ENCODE results near the gene OR2T35. TPM values are rescaled to one million over a fixed set of nuclear protein-coding genes. Genes with fewer than 3 reads are reported as not detected.

The OR2T35 gene
- total RNA-seq, 1 experiment from 2014 or later, result not detected

DNA sequence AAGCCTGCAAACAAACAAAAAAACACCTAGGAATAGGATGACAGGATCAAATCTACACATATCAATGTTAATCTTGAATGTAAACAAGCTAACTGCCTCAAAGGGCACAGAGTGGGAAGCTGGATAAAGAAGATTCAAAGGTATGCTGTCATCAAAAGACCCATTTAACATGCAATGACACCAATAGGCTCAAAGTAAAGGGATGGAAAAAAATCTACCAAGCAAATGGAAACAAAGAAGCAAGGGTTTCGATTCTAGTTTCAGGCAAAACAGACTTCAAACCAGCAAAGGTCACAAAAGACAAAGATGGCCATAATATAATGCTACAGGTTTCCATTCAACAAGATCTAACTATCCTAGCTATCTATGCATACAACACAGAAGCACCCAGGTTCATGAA is 31.3 kb downstream of the OR2T35 start:
- Histone ChIP-seq H3K4me3 (replicated peaks in 1 of 2; ENCODE audit: low read depth in 1 of 2, low read length in 2 of 2) (no peak overlapping the region), H3K36me3 (ENCODE audit: control insufficient read depth in 1 of 2, insufficient read depth in 2 of 2, low read length in 2 of 2) (no peaks in the 10 kb centered on the region), H3K4me2 (ENCODE audit: low read length) (no peak overlapping the region), H3K27me3 (ENCODE audit: insufficient read depth, low read length) (0 out of 2 replicates have a peak, but pooled peaks cover 3% of the 10 kb centered on the region), H4K20me1 (ENCODE audit: insufficient read depth) (no peaks in the 10 kb centered on the region), H2AFZ (ENCODE audit: low read depth, low read length, poor library complexity, severe bottlenecking) (no peak overlapping the region), H3K79me2 (ENCODE audit: insufficient read depth, low read length) (no peaks in the 10 kb centered on the region), H3K9me2 (ENCODE audit: insufficient read depth) (no peaks in the 10 kb centered on the region), H3K9ac (ENCODE audit: low read length) (no peak overlapping the region), H3K9me3 (ENCODE audit: control insufficient read depth in 1 of 2, insufficient read depth in 1 of 2, low read depth in 1 of 2, low read length in 2 of 2) (no peaks in the 10 kb centered on the region), H3K4me1 (ENCODE audit: control insufficient read depth in 1 of 2, insufficient read depth in 2 of 2, low read length in 2 of 2) (no peaks in the 10 kb centered on the region), H3K27ac (ENCODE audit: low read depth, low read length) (no peak overlapping the region)
- DNase-seq (ENCODE audit: low read depth, low spot score) (no peak), ATAC-seq (no peak)
- POLR2A ChIA-PET, result no interaction called here
- intact Hi-C loops (cut with micrococcal nuclease), result no loop called here
- no peak for TF ChIP-seq SIN3A (IDR thresholded peaks at IDR 0.05; ENCODE audit: low read depth)
- TF ChIP-seq, protein P1, sequence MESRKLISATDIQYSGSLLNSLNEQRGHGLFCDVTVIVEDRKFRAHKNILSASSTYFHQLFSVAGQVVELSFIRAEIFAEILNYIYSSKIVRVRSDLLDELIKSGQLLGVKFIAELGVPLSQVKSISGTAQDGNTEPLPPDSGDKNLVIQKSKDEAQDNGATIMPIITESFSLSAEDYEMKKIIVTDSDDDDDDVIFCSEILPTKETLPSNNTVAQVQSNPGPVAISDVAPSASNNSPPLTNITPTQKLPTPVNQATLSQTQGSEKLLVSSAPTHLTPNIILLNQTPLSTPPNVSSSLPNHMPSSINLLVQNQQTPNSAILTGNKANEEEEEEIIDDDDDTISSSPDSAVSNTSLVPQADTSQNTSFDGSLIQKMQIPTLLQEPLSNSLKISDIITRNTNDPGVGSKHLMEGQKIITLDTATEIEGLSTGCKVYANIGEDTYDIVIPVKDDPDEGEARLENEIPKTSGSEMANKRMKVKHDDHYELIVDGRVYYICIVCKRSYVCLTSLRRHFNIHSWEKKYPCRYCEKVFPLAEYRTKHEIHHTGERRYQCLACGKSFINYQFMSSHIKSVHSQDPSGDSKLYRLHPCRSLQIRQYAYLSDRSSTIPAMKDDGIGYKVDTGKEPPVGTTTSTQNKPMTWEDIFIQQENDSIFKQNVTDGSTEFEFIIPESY (IDR thresholded peaks at IDR 0.05; ENCODE audit: extremely low read depth, insufficient replicate concordance, low read length), result no peak
- TF ChIP-seq, protein P2, sequence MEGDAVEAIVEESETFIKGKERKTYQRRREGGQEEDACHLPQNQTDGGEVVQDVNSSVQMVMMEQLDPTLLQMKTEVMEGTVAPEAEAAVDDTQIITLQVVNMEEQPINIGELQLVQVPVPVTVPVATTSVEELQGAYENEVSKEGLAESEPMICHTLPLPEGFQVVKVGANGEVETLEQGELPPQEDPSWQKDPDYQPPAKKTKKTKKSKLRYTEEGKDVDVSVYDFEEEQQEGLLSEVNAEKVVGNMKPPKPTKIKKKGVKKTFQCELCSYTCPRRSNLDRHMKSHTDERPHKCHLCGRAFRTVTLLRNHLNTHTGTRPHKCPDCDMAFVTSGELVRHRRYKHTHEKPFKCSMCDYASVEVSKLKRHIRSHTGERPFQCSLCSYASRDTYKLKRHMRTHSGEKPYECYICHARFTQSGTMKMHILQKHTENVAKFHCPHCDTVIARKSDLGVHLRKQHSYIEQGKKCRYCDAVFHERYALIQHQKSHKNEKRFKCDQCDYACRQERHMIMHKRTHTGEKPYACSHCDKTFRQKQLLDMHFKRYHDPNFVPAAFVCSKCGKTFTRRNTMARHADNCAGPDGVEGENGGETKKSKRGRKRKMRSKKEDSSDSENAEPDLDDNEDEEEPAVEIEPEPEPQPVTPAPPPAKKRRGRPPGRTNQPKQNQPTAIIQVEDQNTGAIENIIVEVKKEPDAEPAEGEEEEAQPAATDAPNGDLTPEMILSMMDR (IDR thresholded peaks at IDR 0.05 in 2 of 3, conservative IDR thresholded peaks at IDR 0.05 in 1 of 3; ENCODE audit: borderline replicate concordance in 1 of 3, insufficient read depth in 1 of 3, low read depth in 2 of 3, low read length in 2 of 3), result no peak
- TF ChIP-seq RAD21 (IDR thresholded peaks at IDR 0.05; ENCODE audit: low read depth), result no peak
- TF ChIP-seq, protein P3, sequence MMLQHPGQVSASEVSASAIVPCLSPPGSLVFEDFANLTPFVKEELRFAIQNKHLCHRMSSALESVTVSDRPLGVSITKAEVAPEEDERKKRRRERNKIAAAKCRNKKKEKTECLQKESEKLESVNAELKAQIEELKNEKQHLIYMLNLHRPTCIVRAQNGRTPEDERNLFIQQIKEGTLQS (IDR thresholded peaks at IDR 0.05), result no peak
- TF ChIP-seq EZH2phosphoT487 (IDR thresholded peaks at IDR 0.05; ENCODE audit: borderline replicate concordance), result no peak
- TF ChIP-seq CBX3 (IDR thresholded peaks at IDR 0.05; ENCODE audit: low read depth), result no peak
- TF ChIP-seq ZNF274 (IDR thresholded peaks at IDR 0.05; ENCODE audit: low read depth, low read length), result no peak
- TF ChIP-seq, protein P4, sequence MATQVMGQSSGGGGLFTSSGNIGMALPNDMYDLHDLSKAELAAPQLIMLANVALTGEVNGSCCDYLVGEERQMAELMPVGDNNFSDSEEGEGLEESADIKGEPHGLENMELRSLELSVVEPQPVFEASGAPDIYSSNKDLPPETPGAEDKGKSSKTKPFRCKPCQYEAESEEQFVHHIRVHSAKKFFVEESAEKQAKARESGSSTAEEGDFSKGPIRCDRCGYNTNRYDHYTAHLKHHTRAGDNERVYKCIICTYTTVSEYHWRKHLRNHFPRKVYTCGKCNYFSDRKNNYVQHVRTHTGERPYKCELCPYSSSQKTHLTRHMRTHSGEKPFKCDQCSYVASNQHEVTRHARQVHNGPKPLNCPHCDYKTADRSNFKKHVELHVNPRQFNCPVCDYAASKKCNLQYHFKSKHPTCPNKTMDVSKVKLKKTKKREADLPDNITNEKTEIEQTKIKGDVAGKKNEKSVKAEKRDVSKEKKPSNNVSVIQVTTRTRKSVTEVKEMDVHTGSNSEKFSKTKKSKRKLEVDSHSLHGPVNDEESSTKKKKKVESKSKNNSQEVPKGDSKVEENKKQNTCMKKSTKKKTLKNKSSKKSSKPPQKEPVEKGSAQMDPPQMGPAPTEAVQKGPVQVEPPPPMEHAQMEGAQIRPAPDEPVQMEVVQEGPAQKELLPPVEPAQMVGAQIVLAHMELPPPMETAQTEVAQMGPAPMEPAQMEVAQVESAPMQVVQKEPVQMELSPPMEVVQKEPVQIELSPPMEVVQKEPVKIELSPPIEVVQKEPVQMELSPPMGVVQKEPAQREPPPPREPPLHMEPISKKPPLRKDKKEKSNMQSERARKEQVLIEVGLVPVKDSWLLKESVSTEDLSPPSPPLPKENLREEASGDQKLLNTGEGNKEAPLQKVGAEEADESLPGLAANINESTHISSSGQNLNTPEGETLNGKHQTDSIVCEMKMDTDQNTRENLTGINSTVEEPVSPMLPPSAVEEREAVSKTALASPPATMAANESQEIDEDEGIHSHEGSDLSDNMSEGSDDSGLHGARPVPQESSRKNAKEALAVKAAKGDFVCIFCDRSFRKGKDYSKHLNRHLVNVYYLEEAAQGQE (IDR thresholded peaks at IDR 0.05; ENCODE audit: low read depth), result no peak
- TF ChIP-seq SP1 (IDR thresholded peaks at IDR 0.05; ENCODE audit: low read depth), result no peak
- TF ChIP-seq POLR2AphosphoS5 (IDR thresholded peaks at IDR 0.05; ENCODE audit: low read depth, low read length), result no peak
- TF ChIP-seq CEBPB (IDR thresholded peaks at IDR 0.05; ENCODE audit: low read depth), result no peak
- TF ChIP-seq, protein P5, sequence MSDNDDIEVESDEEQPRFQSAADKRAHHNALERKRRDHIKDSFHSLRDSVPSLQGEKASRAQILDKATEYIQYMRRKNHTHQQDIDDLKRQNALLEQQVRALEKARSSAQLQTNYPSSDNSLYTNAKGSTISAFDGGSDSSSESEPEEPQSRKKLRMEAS (IDR thresholded peaks at IDR 0.05), result no peak
- TF ChIP-seq EZH2 (IDR thresholded peaks at IDR 0.05), result no peak
- no peak for TF ChIP-seq POLR2A (IDR thresholded peaks at IDR 0.05; ENCODE audit: borderline replicate concordance, extremely low read depth, insufficient read depth, insufficient read length)
- TF ChIP-seq FOSL1 (IDR thresholded peaks at IDR 0.05; ENCODE audit: low read depth), result no peak
- TF ChIP-seq ZFX (IDR thresholded peaks at IDR 0.05), result no peak
- CTCF ChIA-PET, result no interaction called here
- BruUV-seq (replicated peaks), result no TSS peak
- RAD21 ChIA-PET (ENCODE audit: low non-redundant PET in 1 of 2, low total read pairs in 2 of 2, uncharacterized antibody in 2 of 2, unreplicated experiment in 2 of 2), result no interaction called here
